IMR-90 (cell line): ENCODE results near the gene SHISA2.

Experiments
- FOS ChIP-seq: fragments of 150-350 bp; IDR thresholded peaks from 2 replicates; pipeline ENCODE4 v1.6.1; 2016; ENCODE audit warnings: low read depth, low read length
- RCOR1 ChIP-seq: IDR thresholded peaks from 2 replicates; pipeline ENCODE4 v1.6.1; 2012; ENCODE audit warnings: mild to moderate bottlenecking, low read length, improper control_type of control experiment; ENCODE audit not compliant: insufficient replicate concordance
- TF ChIP-seq, protein P1 (sequence below): conservative IDR thresholded peaks from 2 replicates; pipeline ENCODE4 v1.5.1; 2012; ENCODE audit warnings: mild to moderate bottlenecking, low read depth, low read length, improper control_type of control experiment

DNA sequence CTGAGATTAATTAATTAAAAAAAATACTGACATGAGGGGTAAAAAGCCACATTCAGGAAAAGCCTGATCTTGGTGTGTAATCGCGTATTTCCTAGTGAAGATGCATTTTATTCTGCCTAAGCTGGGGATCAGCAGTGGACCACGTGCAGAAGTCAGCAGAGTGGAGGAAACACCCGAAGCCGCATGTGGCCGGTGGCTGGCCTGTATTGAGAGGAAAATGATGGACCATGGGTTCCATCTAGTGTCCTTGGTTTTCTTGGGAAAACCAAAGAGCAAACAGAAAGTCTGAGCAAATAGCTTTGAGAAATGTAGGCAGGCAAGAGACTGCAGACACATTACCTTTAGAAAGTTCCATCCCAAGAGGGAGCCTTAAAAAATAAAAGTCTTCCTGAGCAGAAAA, 23.7 kb upstream of the SHISA2 start:
- TF ChIP-seq, protein P1, sequence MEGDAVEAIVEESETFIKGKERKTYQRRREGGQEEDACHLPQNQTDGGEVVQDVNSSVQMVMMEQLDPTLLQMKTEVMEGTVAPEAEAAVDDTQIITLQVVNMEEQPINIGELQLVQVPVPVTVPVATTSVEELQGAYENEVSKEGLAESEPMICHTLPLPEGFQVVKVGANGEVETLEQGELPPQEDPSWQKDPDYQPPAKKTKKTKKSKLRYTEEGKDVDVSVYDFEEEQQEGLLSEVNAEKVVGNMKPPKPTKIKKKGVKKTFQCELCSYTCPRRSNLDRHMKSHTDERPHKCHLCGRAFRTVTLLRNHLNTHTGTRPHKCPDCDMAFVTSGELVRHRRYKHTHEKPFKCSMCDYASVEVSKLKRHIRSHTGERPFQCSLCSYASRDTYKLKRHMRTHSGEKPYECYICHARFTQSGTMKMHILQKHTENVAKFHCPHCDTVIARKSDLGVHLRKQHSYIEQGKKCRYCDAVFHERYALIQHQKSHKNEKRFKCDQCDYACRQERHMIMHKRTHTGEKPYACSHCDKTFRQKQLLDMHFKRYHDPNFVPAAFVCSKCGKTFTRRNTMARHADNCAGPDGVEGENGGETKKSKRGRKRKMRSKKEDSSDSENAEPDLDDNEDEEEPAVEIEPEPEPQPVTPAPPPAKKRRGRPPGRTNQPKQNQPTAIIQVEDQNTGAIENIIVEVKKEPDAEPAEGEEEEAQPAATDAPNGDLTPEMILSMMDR = no peak
- TF ChIP-seq FOS (no peak), RCOR1 (no peak)
